GM20000 (cell line): Measurements from ENCODE around the gene GDA.

Experiments
- DNase-seq: peaks from one replicate; pipeline ENCODE4 v3.0.0; 2012; ENCODE audit warnings: low spot score
- CTCF ChIP-seq: IDR thresholded peaks from 2 replicates; pipeline ENCODE4 v1.5.1; 2012; ENCODE audit warnings: mild to moderate bottlenecking, control low read depth; ENCODE audit errors: extremely low read depth, missing control alignments

The GDA gene

GRCh38 chr9:72139226-72139625 is 10.0 kb upstream of the GDA start:
- no peak for DNase-seq
- no peak for TF ChIP-seq CTCF

GRCh38 chr9:72140586-72140985 is 8.7 kb upstream of the GDA start:
- DNase-seq = no peak
- TF ChIP-seq CTCF = no peak

GRCh38 chr9:72141484-72141883 is 7.8 kb upstream of the GDA start:
- no peak for TF ChIP-seq CTCF
- no peak for DNase-seq

GRCh38 chr9:72144756-72145492 is 4.3 kb upstream of the GDA start:
- TF ChIP-seq CTCF = no peak
- DNase-seq = no peak

DNA sequence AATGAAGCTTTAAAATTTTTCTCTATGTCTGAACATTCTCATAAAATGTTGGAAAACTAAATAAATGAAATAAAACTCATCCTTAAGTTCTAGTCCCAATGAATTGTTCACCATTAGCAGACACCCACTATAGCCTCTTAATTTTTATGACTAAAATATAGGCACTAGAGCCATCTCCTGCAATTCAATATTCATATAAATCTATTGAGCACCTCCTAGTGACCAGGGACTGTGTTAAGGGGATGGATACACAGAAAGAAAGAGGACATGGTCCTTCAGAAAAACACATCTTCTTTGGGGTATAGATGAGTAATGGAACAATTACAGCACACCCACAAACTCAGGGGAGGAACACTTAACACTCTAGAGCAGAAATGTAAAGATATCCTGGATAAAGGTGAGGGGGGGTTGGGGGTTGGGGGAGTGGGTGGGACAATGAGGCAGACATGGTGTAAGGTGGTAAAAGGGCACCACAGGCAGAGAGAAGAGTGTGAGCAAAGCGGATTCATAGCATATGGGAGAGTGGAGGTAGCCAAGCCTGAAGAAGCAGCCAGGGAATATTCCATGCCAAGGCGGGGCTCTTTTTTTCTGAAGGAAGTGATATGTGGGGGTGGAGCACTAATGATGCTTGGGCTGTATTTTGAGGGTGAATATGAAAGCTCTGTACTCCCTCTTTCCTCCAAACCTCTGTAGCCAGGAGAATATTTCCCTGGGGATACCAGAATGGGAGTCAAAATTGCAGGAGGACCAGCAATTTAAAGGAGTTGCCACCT is 3.3 kb upstream of the GDA start:
- DNase-seq = no peak
- no peak for TF ChIP-seq CTCF

GRCh38 chr9:72147676-72148075 is 1.6 kb upstream of the GDA start:
- no peak for TF ChIP-seq CTCF
- DNase-seq = no peak

- no peak for TF ChIP-seq CTCF
- DNase-seq = no peak
Measured at GRCh38 chr9:72150127-72150526, 887 bp downstream of the GDA start.
